MG63 (cell line): ENCODE data around the gene ZNF646. TPM values are rescaled to one million over a fixed set of nuclear protein-coding genes. Genes with fewer than 3 reads are reported as not detected.

Experiments used
- DNase-seq: peaks from one replicate; pipeline ENCODE4 v3.0.0-alpha.2; 2020
- H3K27me3 ChIP-seq: fragments of 250-450 bp; sonication (Bioruptor Pico); 2 replicates; pipeline ENCODE4 v1.5.1; 2020; ENCODE audit warnings: mild to moderate bottlenecking, moderate library complexity
- H3K36me3 ChIP-seq: fragments of 250-450 bp; sonication (Bioruptor Pico); 2 replicates; pipeline ENCODE4 v1.5.1; 2020; ENCODE audit warnings: mild to moderate bottlenecking, moderate library complexity
- H3K4me3 ChIP-seq: fragments of 250-450 bp; sonication (Bioruptor Pico); 2 replicates; pipeline ENCODE4 v1.5.1; 2020; ENCODE audit warnings: mild to moderate bottlenecking, moderate library complexity
- H3K9me3 ChIP-seq: fragments of 250-450 bp; sonication (Bioruptor Pico); 2 replicates; pipeline ENCODE4 v1.5.1; 2020; ENCODE audit warnings: mild to moderate bottlenecking, moderate library complexity
- total RNA-seq: library from RNA; depleted of rRNA; stranded (reverse); fragments of >200 nt; shearing (Covaris generic); gene quantifications from 2 replicates; pipeline ENCODE4 v1.2.3, GENCODE V29; 2014; ENCODE audit warnings: low replicate concordance

The ZNF646 gene
- total RNA-seq, 1 experiment from 2014 or later = 11.4 TPM

DNA sequence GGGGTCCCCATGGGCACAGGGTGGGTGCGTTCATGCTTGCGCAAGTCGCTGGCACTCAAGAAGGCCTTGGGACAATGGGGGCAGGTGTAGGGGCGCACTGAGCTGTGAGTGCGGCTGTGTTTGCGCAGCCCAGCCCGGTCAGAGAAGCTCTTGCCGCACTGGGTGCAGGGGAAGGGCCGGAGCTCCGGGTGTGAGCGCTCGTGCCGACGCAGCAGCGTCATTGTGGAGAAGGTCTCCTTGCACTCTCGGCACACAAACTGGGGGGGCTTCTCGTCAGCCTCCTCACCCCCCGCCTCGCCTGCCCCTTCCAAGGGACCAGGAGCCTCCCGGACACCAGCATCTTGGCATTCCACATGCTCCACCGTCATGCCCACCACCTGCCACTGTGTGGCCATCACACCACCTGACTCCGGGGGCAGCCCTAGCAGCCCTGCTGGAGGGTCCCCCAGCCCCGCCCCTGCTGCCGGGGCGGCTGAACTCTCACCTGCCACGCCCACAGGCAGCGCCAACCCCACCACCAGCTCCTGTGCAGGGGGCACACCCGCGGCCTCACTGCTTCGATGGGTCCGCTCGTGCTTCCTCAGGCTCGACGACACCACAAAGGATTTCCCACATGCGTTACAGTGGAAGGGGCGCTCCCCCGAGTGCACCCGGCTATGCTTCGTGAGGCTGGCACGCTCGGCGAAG, 13.0 kb upstream of the ZNF646 start:
- no peaks in the 10 kb centered on the region for H3K9me3 ChIP-seq
- H3K36me3 ChIP-seq = peaks cover 75% of the 10 kb centered on the region
- no peaks in the 10 kb centered on the region for H3K27me3 ChIP-seq
- DNase-seq = no peak
- no peak overlapping the region for H3K4me3 ChIP-seq

DNA sequence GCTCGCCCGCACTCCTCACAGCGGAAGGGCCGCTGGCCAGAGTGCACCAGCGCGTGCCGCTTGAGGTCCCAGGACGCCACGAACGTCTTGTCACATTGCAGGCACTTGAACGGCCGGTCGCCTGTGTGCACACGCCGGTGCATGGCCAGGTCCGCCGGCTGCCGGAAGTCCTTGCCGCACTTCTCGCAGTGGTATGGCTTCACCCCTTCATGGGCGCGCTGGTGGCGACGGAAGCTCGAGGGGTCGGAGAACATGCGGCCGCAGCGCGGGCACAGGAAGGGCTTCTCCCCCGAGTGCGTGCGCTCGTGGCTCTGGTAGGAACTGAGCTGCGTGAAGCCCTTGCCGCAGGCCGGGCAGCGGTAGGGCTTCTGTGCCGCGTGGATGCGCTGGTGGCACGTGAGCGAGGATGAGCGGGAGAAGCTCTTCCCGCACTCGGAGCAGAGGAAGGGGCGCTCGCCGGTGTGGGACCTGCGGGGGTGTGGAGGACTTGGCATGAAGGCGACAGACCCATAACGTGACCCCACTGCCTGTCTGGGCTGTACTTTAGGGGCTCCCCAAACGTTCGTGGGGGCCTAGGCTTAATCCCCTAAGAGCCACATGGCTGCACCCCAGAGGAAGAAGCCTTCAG, 12.3 kb upstream of the ZNF646 start:
- Histone ChIP-seq H3K9me3 (no peaks in the 10 kb centered on the region), H3K4me3 (no peak overlapping the region), H3K36me3 (peaks cover 77% of the 10 kb centered on the region), H3K27me3 (no peaks in the 10 kb centered on the region)
- no peak for DNase-seq

DNA sequence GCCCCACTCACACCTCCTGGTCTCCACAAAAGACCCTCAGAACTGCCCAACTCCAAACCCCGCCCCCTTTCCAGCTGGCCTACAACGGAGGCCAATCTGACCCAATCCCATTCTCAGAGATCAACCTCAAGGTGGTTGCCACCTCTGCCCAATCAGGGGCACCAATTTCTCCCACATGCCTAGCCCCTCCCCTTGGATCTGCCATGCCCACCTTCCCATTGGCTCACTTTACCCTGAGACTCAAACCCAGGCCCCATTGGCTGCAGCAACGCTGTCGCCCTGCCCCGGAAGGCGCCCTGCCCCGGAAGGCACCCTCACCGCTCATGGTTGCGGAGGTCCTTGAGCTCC, 10.8 kb upstream of the ZNF646 start:
- no peak for DNase-seq
- no peak overlapping the region for H3K4me3 ChIP-seq

DNA sequence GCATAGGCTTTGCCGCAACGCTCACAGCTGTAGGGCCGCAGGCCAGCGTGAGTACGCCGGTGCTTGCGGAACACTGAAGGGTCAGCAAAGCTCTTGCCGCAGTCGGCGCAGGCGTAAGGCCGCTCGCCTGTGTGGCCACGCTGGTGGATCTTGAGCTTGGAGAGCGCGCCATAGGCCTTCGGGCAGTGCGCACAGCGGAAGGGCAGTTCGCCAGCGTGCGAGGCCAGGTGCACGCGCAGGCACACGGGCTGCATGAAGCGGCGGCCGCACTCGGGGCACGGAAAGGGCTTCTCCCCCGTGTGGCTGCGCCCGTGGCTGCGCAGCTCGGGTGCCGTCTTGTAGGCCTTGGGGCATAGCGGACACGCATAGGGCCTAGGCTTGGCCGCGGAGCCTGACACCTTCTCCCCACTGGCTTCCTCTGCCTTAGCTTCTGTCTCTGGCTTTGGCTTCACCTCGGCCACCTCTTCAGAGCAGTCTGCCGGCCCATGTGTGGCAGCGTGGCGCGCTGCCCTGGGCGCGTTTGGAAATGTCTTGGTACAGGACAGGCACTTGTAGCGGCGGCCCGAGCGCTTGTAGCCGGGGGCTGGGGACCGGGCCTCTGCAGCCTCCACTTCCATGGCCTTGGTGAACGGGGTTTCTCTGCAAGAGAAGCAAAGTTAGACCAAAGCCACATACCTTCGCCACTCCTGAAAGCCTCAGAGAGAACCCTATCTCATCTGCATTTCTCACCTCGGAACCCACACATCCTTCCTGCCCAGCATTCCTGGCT, 10.2 kb upstream of the ZNF646 start:
- Histone ChIP-seq H3K27me3 (no peaks in the 10 kb centered on the region), H3K36me3 (peaks cover 68% of the 10 kb centered on the region), H3K9me3 (no peaks in the 10 kb centered on the region), H3K4me3 (no peak overlapping the region)
- no peak for DNase-seq

More for the DNA sequence above, 10.8 kb upstream of the ZNF646 start:
- Histone ChIP-seq H3K36me3 (peaks cover 72% of the 10 kb centered on the region), H3K9me3 (no peaks in the 10 kb centered on the region), H3K27me3 (no peaks in the 10 kb centered on the region)

DNA sequence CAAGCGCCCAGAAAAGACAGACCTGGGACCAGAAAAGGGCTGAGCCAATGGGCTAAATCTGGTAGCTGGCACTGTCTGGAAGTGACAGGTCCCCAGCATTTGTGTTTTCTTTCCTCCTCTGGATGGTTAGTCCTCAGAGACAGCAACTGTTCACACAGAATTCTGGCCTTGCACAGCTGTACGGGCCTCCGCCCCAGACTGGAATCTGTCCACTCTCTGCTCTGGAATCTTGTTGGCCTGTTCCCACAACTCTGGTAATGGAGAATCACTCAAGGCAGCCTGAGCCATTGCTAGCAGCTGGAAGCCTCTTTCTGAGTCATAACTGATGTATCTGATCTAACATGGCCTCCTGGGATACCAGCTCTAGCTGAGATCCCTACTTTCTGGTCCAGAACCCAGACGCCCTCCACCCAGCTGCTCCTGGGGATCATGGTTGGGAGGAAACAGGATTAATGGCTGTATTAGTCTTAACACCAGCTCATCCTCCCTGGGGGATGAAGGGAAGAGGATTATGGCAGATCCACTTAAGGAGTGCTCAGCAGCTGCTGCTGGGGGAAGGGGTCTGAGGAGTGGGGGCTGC, 9.2 kb upstream of the ZNF646 start:
- H3K4me3 ChIP-seq = peak overlapping the region; percentile 4; the same call in 1 of the 2 replicates
- DNase-seq = peak; percentile 95

DNA sequence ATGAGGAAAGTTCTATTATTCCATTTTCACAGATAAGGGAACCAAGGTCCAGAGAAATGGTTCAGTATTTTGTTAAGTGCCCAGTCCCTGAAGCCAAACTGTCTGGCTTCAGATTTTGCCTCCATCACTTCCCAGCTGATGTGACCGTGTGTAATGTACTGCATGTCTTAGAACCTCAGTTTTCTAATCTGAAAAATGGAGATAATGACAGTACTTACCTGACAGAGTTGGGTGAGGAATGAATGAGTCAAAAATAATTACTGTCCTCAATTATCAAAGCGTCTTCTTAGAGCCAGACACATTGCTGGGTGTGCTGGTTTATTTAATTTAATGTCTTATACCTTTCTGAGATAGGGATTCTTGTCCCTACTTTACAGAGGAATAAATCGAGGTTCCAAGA, 6.9 kb upstream of the ZNF646 start:
- DNase-seq = no peak
- H3K36me3 ChIP-seq = peaks cover 38% of the 10 kb centered on the region
- H3K9me3 ChIP-seq = no peaks in the 10 kb centered on the region
- H3K4me3 ChIP-seq = no peak overlapping the region
- H3K27me3 ChIP-seq = no peaks in the 10 kb centered on the region

More for the DNA sequence above, 9.2 kb upstream of the ZNF646 start:
- Histone ChIP-seq H3K27me3 (no peaks in the 10 kb centered on the region), H3K9me3 (no peaks in the 10 kb centered on the region), H3K36me3 (peaks cover 59% of the 10 kb centered on the region)

DNA sequence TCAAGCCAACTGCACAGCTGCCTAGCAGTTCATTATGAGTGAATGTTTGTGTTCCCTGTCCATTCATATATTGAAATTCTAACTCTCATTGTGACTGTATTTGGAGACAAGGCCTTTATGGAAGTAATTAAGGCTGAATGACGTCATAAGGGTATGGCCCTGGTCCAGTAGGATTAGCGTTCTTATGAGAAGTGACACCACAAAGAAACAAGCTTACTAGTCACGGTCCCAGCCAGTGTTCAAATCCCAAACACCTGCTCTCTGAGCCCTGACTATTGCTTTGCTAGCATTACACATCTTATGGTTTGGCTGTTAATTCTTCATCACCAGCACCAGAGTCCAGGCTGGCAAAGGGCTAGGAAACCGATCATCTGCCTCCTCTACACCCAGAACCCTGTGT, 2.4 kb upstream of the ZNF646 start:
- Histone ChIP-seq H3K27me3 (no peaks in the 10 kb centered on the region), H3K9me3 (no peaks in the 10 kb centered on the region), H3K4me3 (peak overlapping the region; percentile 94), H3K36me3 (peaks cover 26% of the 10 kb centered on the region)
- DNase-seq = peak; percentile 63

DNA sequence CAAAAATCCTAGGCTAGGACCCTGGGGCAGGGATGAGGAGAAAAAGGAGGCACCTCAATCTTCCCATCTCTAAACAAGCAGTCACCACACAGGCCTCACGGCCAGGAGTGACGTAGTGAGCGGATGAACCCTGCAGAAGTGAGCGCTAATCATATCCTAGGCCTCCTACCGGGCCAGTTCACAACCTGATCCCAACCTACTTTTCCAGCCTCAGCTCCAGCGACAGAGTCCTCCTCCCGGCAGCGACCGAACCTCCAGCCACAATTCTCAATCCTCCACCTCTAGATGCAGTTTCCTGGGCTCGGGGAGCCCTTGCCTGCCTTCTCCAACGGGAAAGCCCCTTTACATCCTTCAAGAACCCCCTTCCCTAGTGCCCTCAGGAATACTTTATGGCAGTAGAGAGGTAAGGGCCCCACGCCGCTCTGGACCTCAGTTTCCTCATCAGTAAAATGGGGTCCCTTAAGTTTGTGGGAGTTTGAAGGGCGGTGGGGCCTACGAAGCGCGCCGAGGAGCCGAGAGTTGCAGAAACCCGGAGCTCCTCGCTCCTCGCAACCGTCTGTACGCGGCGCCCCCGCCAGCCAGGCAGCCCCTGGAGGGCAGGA, 1.6 kb upstream of the ZNF646 start:
- no peaks in the 10 kb centered on the region for H3K27me3 ChIP-seq
- peaks cover 28% of the 10 kb centered on the region for H3K36me3 ChIP-seq
- peak; percentile 71 for DNase-seq
- no peaks in the 10 kb centered on the region for H3K9me3 ChIP-seq
- H3K4me3 ChIP-seq = peak overlapping the region; percentile 94

DNA sequence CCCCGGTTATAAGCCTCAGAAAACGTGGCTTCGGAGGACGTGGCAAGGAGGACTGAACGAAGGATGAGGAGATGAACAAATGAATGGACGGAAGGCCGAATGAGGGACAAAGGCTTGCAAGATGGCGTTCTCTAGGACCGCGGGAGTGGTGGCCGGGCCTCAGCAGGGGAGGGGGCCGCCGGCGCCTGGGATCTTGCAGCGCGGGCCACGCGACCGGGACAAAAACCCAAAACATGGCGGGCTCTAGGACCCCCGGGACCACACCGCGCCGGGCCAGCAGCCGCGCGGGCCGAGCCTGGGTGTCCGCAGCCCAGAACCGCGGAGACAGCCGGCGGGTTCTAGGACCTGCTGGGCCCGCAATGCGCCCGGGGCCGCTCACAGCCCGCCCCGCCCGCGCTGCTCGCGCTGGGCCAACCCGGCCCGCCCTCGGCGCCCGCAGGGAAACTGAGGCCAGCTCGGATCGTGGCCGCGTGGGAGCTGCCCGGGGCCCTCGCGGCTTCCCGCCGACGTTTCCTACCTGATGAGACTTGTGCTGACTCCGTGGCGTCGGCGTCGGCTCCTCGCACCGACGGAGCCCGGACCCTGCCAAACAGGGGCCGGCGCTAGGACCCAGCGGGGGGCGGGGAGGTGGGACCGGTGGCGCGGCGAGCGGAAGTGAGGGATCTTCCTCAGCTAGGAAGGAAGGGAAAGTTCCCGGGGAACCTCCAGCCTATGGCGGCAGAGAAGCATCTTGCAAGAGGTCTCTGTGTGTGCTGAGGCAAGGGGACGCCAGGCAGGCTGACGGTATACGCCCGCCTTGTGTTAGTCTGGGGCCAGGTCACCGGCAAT, 866 bp upstream of the ZNF646 start:
- peak; percentile 97 for DNase-seq
- H3K4me3 ChIP-seq = peak overlapping the region; percentile 94
- peaks cover 34% of the 10 kb centered on the region for H3K36me3 ChIP-seq
- H3K9me3 ChIP-seq = no peaks in the 10 kb centered on the region
- H3K27me3 ChIP-seq = no peaks in the 10 kb centered on the region

DNA sequence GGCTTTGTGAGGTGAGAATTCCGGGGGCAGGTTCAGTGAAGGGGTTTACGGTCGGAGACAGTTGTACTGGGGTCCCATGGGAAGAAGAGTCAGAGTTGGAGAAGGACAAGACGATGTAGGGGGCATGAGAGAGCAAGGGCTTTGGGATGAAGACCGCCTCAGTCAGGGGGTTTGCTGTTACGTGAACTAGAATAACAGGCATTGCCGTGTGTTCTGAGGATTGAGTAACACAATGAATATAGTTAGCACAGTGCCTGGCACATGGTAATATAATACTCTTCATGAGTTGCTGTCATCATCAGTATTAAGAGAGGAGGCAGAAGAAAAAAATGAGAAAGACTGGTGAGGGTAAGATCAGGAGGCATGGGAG, 577 bp downstream of the ZNF646 start:
- peak overlapping the region; percentile 94 for H3K4me3 ChIP-seq
- peaks cover 43% of the 10 kb centered on the region for H3K36me3 ChIP-seq
- no peaks in the 10 kb centered on the region for H3K27me3 ChIP-seq
- H3K9me3 ChIP-seq = no peaks in the 10 kb centered on the region
- no peak for DNase-seq

DNA sequence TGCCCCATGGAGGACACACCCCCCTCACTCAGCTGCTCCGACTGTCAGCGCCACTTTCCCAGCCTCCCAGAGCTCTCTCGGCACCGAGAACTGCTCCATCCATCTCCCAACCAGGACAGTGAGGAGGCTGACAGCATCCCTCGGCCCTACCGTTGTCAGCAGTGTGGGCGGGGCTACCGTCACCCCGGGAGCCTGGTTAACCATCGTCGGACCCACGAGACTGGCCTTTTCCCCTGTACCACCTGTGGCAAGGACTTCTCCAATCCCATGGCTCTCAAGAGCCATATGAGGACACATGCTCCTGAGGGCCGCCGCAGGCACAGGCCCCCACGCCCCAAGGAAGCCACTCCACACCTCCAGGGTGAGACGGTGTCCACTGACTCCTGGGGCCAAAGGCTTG, 2.1 kb downstream of the ZNF646 start:
- no peaks in the 10 kb centered on the region for H3K9me3 ChIP-seq
- H3K27me3 ChIP-seq = no peaks in the 10 kb centered on the region
- peaks cover 56% of the 10 kb centered on the region for H3K36me3 ChIP-seq
- H3K4me3 ChIP-seq = no peak overlapping the region
- DNase-seq = no peak

DNA sequence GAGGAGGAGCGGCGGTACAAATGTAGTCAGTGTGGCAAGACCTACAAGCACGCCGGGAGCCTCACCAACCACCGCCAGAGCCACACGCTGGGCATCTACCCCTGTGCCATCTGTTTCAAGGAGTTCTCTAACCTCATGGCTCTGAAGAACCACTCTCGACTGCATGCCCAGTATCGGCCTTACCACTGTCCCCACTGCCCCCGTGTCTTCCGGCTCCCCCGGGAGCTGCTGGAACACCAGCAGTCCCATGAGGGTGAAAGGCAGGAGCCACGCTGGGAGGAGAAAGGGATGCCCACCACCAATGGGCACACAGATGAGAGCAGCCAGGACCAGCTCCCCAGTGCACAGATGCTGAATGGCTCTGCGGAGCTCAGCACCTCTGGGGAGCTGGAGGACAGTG, 2.8 kb downstream of the ZNF646 start:
- H3K36me3 ChIP-seq = peaks cover 56% of the 10 kb centered on the region
- H3K4me3 ChIP-seq = no peak overlapping the region
- H3K27me3 ChIP-seq = no peaks in the 10 kb centered on the region
- H3K9me3 ChIP-seq = no peaks in the 10 kb centered on the region
- DNase-seq = no peak

DNA sequence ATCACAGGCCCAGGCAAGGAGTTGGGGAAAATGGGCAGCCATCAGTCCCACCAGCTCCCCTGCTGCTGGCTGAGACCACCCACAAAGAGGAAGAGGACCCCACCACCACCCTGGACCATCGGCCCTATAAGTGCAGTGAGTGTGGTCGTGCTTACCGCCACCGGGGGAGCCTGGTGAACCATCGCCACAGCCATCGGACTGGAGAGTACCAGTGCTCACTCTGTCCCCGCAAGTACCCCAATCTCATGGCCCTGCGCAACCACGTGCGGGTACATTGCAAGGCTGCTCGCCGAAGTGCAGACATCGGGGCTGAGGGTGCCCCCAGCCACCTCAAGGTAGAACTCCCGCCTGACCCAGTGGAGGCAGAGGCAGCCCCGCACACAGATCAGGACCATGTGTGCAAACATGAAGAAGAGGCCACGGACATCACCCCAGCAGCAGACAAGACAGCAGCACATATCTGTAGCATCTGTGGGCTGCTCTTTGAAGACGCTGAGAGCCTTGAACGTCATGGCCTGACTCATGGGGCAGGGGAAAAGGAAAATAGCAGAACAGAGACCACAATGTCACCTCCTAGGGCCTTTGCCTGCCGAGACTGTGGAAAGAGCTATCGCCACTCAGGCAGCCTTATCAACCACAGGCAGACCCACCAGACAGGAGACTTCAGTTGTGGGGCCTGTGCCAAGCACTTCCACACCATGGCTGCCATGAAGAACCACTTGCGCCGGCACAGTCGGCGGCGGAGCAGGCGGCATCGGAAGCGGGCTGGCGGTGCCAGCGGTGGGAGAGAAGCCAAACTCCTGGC, 3.6 kb downstream of the ZNF646 start:
- DNase-seq = no peak
- H3K36me3 ChIP-seq = peaks cover 56% of the 10 kb centered on the region
- H3K4me3 ChIP-seq = no peak overlapping the region
- H3K27me3 ChIP-seq = no peaks in the 10 kb centered on the region
- H3K9me3 ChIP-seq = no peaks in the 10 kb centered on the region

DNA sequence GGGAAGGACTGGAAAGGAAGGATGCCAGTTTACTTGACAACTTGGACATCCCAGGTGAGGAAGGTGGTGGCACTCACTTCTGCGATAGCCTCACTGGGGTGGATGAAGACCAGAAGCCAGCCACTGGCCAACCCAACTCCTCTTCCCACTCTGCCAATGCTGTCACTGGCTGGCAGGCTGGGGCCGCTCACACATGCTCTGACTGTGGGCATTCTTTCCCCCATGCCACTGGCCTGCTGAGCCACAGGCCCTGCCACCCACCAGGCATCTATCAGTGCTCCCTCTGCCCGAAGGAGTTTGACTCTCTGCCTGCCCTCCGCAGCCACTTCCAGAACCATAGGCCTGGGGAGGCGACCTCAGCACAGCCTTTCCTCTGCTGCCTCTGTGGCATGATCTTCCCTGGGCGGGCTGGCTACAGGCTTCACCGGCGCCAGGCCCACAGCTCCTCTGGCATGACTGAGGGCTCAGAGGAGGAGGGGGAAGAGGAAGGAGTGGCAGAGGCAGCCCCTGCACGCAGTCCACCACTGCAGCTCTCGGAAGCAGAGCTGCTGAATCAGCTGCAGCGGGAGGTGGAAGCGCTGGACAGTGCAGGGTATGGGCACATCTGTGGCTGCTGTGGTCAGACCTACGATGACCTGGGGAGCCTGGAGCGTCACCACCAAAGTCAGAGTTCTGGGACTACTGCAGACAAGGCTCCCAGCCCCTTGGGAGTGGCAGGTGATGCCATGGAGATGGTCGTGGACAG, 4.5 kb downstream of the ZNF646 start:
- Histone ChIP-seq H3K4me3 (no peak overlapping the region), H3K27me3 (no peaks in the 10 kb centered on the region), H3K36me3 (peaks cover 59% of the 10 kb centered on the region), H3K9me3 (no peaks in the 10 kb centered on the region)
- no peak for DNase-seq

DNA sequence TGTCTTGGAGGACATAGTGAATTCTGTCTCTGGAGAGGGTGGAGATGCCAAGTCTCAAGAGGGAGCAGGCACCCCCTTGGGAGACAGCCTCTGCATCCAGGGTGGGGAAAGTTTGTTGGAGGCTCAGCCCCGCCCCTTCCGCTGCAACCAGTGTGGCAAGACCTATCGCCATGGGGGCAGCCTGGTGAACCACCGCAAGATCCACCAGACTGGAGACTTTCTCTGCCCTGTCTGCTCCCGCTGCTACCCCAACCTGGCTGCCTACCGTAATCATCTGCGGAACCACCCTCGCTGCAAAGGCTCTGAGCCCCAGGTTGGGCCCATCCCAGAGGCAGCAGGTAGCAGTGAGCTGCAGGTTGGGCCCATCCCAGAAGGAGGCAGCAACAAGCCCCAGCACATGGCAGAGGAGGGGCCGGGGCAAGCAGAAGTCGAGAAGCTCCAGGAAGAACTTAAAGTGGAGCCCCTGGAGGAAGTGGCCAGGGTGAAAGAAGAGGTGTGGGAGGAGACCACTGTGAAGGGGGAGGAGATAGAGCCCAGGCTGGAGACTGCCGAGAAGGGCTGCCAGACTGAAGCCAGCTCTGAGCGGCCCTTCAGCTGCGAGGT, 5.2 kb downstream of the ZNF646 start:
- H3K4me3 ChIP-seq = no peak overlapping the region
- DNase-seq = no peak
- H3K27me3 ChIP-seq = no peaks in the 10 kb centered on the region
- H3K36me3 ChIP-seq = peaks cover 63% of the 10 kb centered on the region
- no peaks in the 10 kb centered on the region for H3K9me3 ChIP-seq
